GM19238 (cell line): ENCODE measurements around the gene DMTF1.

Source experiments
- DNase-seq: peaks from one replicate; pipeline ENCODE4 v3.0.0; 2011; ENCODE audit warnings: low spot score; ENCODE audit not compliant: insufficient read length

DMTF1 gene

DNA sequence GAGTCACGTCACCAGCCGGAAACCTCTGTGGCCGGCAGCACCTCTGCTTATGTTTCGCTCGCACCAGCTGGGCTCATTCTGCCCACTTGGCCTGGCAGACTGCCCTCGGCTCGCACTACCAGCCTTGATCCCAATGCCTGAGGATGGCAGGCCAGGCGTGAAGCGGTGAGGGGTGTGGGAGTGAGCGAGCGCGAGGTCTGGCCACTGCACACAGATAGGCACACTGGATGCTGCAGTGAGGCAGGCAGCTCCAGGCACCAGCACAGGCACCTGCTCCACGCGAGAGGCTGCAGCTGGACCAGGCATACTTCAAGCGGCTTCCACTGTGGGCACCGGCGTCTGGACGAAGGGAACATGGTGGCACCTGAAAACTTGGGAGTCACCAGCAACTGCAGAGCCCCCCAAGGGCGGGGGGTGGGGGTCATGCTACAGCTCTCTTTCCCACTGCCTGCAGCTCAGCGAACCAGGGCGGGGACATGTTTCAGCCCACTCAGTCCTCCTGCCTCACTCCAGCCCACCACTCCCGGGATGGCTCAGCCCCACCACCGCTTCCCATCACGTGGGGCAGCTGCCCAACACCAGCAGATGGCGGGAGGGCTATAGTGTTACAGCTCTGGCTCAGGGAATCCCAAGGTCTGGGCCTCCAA is 5.4 kb upstream of the DMTF1 start:
- DNase-seq: no peak

GRCh38 chr7:87147500-87147899 is 4.8 kb upstream of the DMTF1 start:
- DNase-seq: no peak

- no peak for DNase-seq
These were observed 3.8 kb upstream of the DMTF1 start for GRCh38 chr7:87148332-87148955.

- no peak for DNase-seq
These were observed 1.1 kb upstream of the DMTF1 start for GRCh38 chr7:87151002-87151728.

GRCh38 chr7:87151729-87152111 is 533 bp upstream of the DMTF1 start:
- DNase-seq: no peak

DNA sequence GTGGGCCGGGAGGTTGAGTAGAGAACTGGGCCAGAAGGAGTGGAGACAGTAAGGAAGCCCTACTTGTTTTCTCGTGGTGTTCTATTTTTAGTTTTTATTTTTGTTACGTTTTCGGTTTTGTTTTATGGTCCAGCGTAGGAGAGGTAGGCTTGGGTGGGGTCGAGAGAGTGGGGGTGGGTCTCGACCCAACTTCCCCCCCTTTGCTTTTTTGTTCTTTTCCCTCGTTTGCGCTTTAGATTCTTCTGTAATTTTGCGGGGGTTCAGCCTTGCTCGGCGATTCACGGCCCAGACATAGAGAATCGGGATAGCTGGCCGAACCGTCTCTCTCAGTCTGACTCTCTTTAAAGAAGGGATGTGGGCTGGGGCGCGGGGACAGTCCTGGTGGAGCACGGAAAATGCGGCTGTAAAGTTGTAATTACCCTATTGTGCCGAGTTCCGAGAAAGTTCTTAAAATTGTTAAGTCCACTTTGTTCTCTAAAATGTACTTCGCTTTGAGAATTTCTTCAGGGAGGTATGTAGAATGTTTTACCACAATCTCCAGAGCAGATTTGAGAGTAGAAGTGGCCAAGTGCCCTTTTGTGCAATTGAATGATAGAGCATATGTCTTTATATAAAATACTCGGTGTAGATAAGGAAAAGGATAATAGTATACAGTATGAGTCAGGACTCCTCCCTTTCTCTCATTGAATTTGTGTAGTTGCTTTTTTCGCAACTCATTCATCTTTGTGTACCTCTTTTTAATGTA is 816 bp downstream of the DMTF1 start:
- no peak for DNase-seq

GRCh38 chr7:87154166-87154565 is 1.9 kb downstream of the DMTF1 start:
- DNase-seq: no peak

DNA sequence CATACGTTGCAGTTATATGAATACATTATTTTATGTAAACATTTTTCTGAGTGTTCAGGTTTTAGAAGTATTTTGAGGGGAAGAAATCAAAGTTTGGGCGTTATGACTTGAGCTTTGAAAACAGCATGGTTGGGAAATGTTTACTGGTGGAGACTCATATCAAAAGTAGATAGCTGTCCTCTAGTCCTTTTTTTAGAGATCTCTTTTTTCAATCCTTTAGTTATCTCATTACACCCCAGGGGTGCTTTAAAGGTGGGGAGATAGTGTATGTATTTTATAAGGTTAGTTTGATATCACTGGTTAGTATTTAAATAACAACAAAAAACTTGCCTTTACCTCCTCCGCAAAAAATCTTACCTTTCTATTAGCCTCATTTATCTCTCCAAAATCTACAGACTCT is 2.3 kb downstream of the DMTF1 start:
- no peak for DNase-seq

GRCh38 chr7:87155788-87156187 is 3.5 kb downstream of the DMTF1 start:
- no peak for DNase-seq

DNA sequence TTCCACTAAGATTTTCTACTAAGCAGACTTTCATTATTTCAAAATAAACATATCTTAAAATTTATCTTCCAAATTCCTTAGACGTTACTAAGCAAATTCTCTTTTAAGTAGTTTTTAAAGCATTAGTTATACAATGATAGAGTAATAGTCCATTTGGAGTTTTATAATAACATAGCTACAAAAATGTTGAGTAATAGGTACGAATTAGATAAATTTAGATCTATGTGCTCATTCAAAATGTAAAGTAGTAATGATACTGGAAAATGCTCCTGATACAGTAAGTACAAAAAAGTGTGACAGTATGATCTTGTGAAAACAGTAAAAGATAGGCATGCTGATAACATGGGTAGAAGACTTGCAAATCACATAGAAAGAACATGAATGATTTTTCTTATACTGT is 4.5 kb downstream of the DMTF1 start:
- DNase-seq: no peak

DNA sequence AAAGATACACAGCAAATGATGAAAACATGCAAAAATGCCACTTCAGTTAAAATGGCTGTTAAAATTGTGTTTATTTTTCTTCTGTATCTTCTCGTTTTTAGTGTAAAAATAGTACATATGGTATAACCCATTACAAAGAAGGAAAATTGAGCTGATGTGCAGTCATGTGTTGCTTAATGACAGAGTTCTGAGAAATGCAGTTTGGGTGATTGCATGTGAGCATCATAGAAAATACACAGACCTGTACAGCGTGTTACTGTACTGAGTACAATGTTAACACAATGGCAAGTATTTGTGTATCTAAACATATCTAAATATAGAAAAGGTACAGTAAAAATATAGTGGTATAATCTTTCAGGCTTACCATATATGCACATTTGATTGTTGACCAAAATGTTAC is 7.3 kb downstream of the DMTF1 start:
- no peak for DNase-seq

GRCh38 chr7:87164433-87164832 is 12.2 kb downstream of the DMTF1 start:
- no peak for DNase-seq

DNA sequence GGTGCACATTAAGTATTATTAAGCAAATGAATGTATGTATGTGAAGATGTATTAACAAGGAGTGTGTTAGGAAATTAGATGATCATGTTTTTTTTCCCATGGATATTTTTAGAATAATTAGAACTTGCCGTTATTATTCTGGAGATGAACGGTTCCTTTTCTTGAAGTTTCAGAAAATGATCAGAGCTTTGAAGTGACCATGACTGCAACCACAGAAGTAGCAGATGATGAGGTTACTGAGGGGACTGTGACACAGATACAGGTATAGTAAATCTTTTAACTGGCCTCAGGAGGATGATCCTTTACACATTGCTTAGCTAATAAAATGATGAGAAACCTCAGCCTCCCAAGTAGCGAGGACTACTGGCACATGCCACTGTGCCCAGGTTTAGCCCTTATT is 18.6 kb downstream of the DMTF1 start:
- no peak for DNase-seq

GRCh38 chr7:87171282-87171934 is 19.2 kb downstream of the DMTF1 start:
- no peak for DNase-seq

DNA sequence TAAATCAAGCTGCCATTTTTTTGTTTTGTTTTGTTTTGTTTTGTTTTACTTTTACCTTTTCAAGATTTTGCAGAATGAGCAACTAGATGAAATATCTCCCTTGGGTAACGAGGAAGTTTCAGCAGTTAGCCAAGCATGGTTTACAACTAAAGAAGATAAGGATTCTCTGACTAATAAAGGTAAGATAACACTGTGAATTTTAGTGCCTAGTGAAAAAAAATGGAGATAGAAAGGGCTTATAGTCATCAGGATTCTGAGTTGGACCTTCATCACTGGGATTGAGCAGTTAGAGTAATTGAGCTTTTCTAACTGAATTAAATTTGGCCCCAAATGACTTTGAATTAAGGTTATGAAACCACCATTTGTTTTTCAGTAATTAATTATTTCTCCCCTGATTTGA is 21.2 kb downstream of the DMTF1 start:
- no peak for DNase-seq

DNA sequence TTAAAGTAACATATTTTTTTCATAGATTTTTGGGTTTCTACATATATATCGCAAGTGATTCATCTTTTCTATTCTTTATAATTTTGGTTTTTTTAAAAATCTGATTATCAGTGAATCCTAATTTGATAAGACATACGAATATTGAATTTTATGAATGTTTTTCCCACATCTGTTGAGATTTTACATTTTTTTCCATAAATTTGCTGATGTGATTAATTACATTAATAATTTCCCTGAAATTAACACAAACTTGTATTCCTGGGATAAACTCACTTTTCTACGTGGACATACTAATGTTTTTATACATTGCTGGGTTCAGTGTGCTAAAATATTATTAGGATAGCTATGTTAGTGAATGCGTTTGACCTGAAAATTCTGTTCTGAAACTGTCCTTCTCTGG is 26.1 kb downstream of the DMTF1 start:
- no peak for DNase-seq

- no peak for DNase-seq
These were observed 26.9 kb downstream of the DMTF1 start for GRCh38 chr7:87179180-87179579.

DNA sequence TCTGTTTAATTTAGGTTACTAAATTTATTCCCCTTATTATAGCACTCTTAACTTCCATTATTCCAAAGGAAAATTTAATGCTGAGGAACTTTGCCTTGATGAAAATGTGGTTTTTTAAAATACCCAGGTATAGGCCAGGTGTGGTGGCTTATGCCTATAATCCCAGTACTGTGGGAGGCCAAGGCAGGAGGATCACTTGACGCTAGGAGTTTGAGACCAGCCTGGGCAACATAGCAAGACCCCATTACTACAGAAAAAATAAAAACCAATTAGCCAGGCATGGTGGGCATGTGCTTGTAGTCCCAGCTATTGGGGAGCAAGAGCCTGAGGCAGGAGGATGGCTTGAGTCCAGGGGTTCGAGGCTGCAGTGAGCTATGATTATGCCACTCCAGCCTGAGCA is 34.9 kb downstream of the DMTF1 start:
- no peak for DNase-seq

DNA sequence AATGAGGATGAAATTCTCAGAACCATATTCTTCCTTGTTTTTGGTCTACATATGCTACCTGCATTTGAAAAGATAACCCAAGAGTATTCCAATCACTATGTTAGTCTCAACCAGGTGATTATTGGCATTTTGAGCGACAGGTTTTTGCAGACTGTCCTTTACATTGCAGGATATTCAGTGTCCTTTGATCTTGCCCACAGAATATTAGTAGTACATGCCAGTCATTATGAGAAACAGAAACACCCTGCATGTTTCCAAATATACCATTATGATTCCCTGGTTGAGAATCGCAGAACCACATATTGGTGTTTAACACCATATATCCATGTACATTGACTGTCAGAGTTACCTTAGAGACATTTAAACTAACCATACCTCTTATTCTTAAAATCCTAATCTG is 36.7 kb downstream of the DMTF1 start:
- DNase-seq: no peak

- DNase-seq: no peak
These were observed 38.5 kb downstream of the DMTF1 start for GRCh38 chr7:87190783-87191182.

DNA sequence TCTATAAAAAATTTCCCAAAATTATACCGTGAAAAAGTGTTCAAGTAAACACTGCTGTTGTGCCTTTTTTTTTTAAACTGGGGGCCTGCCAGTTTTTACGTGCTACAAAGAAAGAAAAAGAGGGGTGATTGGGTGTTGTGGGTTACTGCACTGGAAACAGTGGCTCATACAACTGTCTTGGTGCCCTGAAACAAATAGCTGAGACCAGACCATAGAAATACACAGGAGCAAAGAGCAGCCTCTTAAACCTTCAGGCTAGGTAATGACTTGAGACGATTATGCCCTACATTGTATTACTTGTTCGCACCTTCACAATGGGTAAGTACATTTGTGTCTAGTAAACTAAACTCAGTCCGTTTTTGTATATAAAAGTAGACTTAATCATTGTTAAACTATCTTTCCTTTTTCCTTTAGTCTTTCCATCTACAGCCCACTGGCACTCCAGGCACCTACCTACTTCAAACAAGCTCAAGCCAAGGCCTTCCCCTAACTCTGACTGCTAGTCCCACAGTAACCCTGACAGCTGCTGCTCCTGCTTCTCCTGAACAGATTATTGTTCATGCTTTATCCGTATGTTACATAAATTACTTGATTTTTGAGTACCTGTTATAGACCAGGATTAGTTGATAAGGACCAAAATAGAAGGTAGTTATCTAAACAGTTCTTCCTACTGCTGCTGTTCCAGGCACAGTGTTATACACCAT is 40.7 kb downstream of the DMTF1 start:
- DNase-seq: no peak
